Measurements from ENCODE around the gene ATP2A3.

DNA sequence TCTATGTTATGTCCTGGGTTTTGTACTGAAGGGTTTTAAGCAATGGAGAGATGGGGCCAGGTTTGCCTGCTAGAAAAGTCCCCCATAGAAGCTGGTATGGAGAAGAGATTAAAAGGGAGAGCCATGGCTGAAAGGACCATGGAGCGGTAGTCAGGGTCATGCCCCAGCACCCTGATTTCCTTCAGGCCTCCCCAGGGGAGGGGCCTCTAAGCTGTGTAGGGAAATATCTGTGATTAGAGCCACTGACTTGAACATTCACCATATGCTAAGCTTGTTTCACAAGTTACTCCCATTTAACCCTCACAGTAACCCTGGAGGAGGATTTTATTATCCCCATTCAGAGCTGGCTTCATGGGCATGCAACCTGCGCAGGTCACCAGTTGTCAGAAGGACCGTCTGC, 3.8 kb upstream of the ATP2A3 start:
- TF ChIP-seq, protein P1, sequence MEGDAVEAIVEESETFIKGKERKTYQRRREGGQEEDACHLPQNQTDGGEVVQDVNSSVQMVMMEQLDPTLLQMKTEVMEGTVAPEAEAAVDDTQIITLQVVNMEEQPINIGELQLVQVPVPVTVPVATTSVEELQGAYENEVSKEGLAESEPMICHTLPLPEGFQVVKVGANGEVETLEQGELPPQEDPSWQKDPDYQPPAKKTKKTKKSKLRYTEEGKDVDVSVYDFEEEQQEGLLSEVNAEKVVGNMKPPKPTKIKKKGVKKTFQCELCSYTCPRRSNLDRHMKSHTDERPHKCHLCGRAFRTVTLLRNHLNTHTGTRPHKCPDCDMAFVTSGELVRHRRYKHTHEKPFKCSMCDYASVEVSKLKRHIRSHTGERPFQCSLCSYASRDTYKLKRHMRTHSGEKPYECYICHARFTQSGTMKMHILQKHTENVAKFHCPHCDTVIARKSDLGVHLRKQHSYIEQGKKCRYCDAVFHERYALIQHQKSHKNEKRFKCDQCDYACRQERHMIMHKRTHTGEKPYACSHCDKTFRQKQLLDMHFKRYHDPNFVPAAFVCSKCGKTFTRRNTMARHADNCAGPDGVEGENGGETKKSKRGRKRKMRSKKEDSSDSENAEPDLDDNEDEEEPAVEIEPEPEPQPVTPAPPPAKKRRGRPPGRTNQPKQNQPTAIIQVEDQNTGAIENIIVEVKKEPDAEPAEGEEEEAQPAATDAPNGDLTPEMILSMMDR (IDR thresholded peaks at IDR 0.05; ENCODE audit: insufficient read depth, low read length): no peak
- TF ChIP-seq, protein P2, sequence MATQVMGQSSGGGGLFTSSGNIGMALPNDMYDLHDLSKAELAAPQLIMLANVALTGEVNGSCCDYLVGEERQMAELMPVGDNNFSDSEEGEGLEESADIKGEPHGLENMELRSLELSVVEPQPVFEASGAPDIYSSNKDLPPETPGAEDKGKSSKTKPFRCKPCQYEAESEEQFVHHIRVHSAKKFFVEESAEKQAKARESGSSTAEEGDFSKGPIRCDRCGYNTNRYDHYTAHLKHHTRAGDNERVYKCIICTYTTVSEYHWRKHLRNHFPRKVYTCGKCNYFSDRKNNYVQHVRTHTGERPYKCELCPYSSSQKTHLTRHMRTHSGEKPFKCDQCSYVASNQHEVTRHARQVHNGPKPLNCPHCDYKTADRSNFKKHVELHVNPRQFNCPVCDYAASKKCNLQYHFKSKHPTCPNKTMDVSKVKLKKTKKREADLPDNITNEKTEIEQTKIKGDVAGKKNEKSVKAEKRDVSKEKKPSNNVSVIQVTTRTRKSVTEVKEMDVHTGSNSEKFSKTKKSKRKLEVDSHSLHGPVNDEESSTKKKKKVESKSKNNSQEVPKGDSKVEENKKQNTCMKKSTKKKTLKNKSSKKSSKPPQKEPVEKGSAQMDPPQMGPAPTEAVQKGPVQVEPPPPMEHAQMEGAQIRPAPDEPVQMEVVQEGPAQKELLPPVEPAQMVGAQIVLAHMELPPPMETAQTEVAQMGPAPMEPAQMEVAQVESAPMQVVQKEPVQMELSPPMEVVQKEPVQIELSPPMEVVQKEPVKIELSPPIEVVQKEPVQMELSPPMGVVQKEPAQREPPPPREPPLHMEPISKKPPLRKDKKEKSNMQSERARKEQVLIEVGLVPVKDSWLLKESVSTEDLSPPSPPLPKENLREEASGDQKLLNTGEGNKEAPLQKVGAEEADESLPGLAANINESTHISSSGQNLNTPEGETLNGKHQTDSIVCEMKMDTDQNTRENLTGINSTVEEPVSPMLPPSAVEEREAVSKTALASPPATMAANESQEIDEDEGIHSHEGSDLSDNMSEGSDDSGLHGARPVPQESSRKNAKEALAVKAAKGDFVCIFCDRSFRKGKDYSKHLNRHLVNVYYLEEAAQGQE (IDR thresholded peaks at IDR 0.05; ENCODE audit: insufficient replicate concordance, low read depth): no peak
- no peak for TF ChIP-seq POLR2AphosphoS5 (IDR thresholded peaks at IDR 0.05; ENCODE audit: low read depth)
- TF ChIP-seq GABPA (IDR thresholded peaks at IDR 0.05; ENCODE audit: low read depth): no peak

Data from HL-60 (cell line).